Stimulated activated naive CD8-positive, alpha-beta T cell treated with anti-CD3 and anti-CD28 coated beads, Interleukin-15, Interleukin-2, amounts not matched to agents 100 ng/mL and 50 ng/mL, for 24 hours (primary cell): Measurements from ENCODE around the gene OR51M1.
"Not testable (repeated sequence)": the region's sequence is repeated elsewhere in the genome, so short reads cannot be mapped to it uniquely, and the experiment has no call there.

ENCODE experiments used
- H3K27ac Mint-ChIP-seq: one replicate; pipeline ENCODE4 v1.8.0; 2021; ENCODE audit warnings: mild to moderate bottlenecking, mixed read lengths
- H3K27me3 Mint-ChIP-seq: one replicate; pipeline ENCODE4 v1.8.0; 2021; ENCODE audit warnings: mixed read lengths
- H3K36me3 Mint-ChIP-seq: one replicate; pipeline ENCODE4 v1.8.0; 2021; ENCODE audit warnings: low read depth, mixed read lengths
- H3K4me1 Mint-ChIP-seq: one replicate; pipeline ENCODE4 v1.8.0; 2021; ENCODE audit warnings: low read depth, mixed read lengths
- H3K4me3 Mint-ChIP-seq: one replicate; pipeline ENCODE4 v1.8.0; 2021; ENCODE audit warnings: mild to moderate bottlenecking, mixed read lengths
- H3K9me3 Mint-ChIP-seq: one replicate; pipeline ENCODE4 v1.8.0; 2021; ENCODE audit warnings: mixed read lengths

OR51M1 gene, protein sequence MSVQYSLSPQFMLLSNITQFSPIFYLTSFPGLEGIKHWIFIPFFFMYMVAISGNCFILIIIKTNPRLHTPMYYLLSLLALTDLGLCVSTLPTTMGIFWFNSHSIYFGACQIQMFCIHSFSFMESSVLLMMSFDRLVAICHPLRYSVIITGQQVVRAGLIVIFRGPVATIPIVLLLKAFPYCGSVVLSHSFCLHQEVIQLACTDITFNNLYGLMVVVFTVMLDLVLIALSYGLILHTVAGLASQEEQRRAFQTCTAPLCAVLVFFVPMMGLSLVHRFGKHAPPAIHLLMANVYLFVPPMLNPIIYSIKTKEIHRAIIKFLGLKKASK

DNA sequence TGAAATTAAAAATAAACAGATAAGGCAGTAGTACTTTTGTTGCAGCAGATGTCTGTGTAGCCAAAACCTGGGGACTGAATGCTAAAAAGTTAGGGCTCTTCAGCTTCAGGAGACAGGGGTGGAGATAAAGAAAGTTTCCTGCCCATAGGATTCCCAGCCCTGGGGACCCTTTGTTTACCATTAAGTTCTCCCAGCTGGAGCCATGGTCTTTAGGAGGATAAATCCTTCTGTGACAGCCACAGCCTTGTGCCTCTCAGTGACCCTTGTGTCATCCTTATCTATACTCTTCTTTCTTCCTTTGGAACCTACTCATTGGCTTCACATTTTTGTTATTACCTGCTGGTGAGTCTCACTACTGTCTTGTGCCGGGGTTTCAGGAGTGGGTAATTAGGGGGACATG lies at the start of gene OR51M1:
Gene OR51M1, plus strand, starts transcription at position 237 of the 400 bp plus-strand sequence. CDS start 5,587 bp downstream, outside the sequence.
- no peaks in the 10 kb centered on the region for H3K36me3 Mint-ChIP-seq
- H3K27ac Mint-ChIP-seq = no peak within 1 kb of the TSS
- H3K4me1 Mint-ChIP-seq = no peaks in the 10 kb centered on the region
- H3K4me3 Mint-ChIP-seq = no peak within 1 kb of the TSS
- no peaks in the 10 kb centered on the region for H3K9me3 Mint-ChIP-seq
- H3K27me3 Mint-ChIP-seq = no peaks in the 10 kb centered on the region

- no peak overlapping the region for H3K27ac Mint-ChIP-seq
Observed at GRCh38 chr11:5335170-5335569, 48.4 kb upstream of the OR51M1 start.

GRCh38 chr11:5336331-5336730 lies 47.3 kb upstream of the OR51M1 start:
- Mint-ChIP-seq H3K36me3 (no peaks in the 10 kb centered on the region), H3K4me3 (no peak overlapping the region)

More at GRCh38 chr11:5335170-5335569, 48.4 kb upstream of the OR51M1 start:
- H3K4me3 Mint-ChIP-seq = no peak overlapping the region
- no peaks in the 10 kb centered on the region for H3K4me1 Mint-ChIP-seq
- H3K36me3 Mint-ChIP-seq = no peaks in the 10 kb centered on the region
- peaks cover 4% of the 10 kb centered on the region for H3K27me3 Mint-ChIP-seq
- H3K9me3 Mint-ChIP-seq = no peaks in the 10 kb centered on the region

DNA sequence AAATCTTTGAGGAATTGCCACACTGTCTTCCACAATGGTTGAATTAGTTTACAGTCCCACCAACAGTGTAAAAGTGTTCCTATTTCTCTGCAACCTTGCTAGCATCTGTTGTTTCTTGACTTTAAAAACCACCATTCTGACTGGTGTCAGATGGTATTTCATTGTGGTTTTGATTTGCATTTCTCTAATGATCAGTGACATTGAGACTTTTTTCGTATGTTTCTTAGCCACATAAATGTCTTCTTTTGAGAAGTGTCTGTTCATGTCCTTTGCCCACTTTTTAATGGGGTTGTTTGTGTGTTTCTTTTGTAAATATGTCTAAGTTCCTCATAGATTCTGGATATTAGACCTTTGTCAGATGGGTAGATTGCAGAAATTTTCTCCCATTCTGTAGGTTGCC lies 46.4 kb upstream of the OR51M1 start:
- H3K27me3 Mint-ChIP-seq, H3K9me3 Mint-ChIP-seq, H3K36me3 Mint-ChIP-seq, H3K27ac Mint-ChIP-seq, H3K4me1 Mint-ChIP-seq, H3K4me3 Mint-ChIP-seq: not testable (repeated sequence)

More at GRCh38 chr11:5336331-5336730, 47.3 kb upstream of the OR51M1 start:
- no peaks in the 10 kb centered on the region for H3K9me3 Mint-ChIP-seq
- no peaks in the 10 kb centered on the region for H3K4me1 Mint-ChIP-seq
- H3K27ac Mint-ChIP-seq = no peak overlapping the region
- H3K27me3 Mint-ChIP-seq = peaks cover 7% of the 10 kb centered on the region

GRCh38 chr11:5339771-5340322 lies 43.8 kb upstream of the OR51M1 start:
- peaks cover 7% of the 10 kb centered on the region for H3K27me3 Mint-ChIP-seq
- no peak overlapping the region for H3K4me3 Mint-ChIP-seq
- no peaks in the 10 kb centered on the region for H3K9me3 Mint-ChIP-seq

GRCh38 chr11:5343474-5344335 lies 39.9 kb upstream of the OR51M1 start, which contains the start of gene OR51B5:
TSS of gene OR51B5 (minus strand) at chr11:5343524. CDS start at chr11:5343524, 0 bp downstream.
- no peaks in the 10 kb centered on the region for H3K9me3 Mint-ChIP-seq
- H3K36me3 Mint-ChIP-seq = no peaks in the 10 kb centered on the region
- peaks cover 4% of the 10 kb centered on the region for H3K27me3 Mint-ChIP-seq
- no peaks in the 10 kb centered on the region for H3K4me1 Mint-ChIP-seq
- H3K27ac Mint-ChIP-seq = no peak within 1 kb of the TSS
- no peak within 1 kb of the TSS for H3K4me3 Mint-ChIP-seq

More at GRCh38 chr11:5339771-5340322, 43.8 kb upstream of the OR51M1 start:
- no peaks in the 10 kb centered on the region for H3K36me3 Mint-ChIP-seq
- H3K4me1 Mint-ChIP-seq = no peaks in the 10 kb centered on the region
- no peak overlapping the region for H3K27ac Mint-ChIP-seq

DNA sequence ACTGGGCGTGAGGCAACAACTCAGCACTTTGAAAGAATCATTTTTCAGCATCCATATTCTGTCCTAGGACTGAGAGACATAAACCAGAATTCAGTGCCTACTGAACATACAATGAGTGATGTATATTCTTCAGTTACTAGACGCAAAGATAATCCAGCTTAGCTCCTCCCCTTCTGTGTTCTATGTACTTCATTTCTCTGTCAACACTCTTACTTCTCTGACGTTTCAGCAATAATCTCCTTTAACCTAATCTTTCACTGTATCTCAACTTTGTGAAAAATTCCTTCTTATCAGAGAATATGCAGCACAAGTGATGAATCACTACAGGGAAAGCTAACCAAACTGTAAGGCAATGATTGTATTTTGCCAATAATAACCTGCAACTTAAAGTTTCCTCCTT lies 37.8 kb upstream of the OR51M1 start:
- Mint-ChIP-seq H3K4me3 (no peak overlapping the region), H3K9me3 (no peaks in the 10 kb centered on the region), H3K27me3 (peaks cover 6% of the 10 kb centered on the region), H3K36me3 (no peaks in the 10 kb centered on the region), H3K27ac (no peak overlapping the region), H3K4me1 (no peaks in the 10 kb centered on the region)

GRCh38 chr11:5348551-5349194 lies 34.9 kb upstream of the OR51M1 start:
- Mint-ChIP-seq H3K9me3 (no peaks in the 10 kb centered on the region), H3K4me1 (no peaks in the 10 kb centered on the region), H3K27me3 (peaks cover 7% of the 10 kb centered on the region), H3K4me3 (no peak overlapping the region), H3K36me3 (no peaks in the 10 kb centered on the region), H3K27ac (no peak overlapping the region)

DNA sequence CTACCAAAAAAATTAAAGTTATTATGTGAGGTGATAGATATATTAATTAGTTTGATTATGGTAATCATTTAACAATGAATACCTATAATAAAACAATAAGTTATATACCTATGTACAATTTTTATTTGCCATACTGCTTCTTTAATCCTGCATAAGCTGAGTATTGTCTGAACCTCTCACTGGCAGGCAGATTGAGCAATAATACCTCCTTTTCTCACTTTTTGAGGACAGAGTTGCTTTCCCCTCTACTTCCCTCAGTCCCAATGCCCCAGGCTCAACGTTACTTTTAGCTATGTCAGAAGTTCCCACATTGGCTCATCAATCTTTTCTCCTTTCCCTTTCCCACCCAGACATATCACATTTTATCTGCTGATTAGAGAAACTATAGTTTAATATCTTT lies 34.1 kb upstream of the OR51M1 start:
- no peaks in the 10 kb centered on the region for H3K4me1 Mint-ChIP-seq
- no peaks in the 10 kb centered on the region for H3K9me3 Mint-ChIP-seq
- H3K27me3 Mint-ChIP-seq = peaks cover 12% of the 10 kb centered on the region
- no peak overlapping the region for H3K27ac Mint-ChIP-seq
- no peaks in the 10 kb centered on the region for H3K36me3 Mint-ChIP-seq
- H3K4me3 Mint-ChIP-seq = no peak overlapping the region

- H3K4me1 Mint-ChIP-seq = no peaks in the 10 kb centered on the region
- no peak within 1 kb of the TSS for H3K27ac Mint-ChIP-seq
- H3K27me3 Mint-ChIP-seq = peaks cover 14% of the 10 kb centered on the region
- no peak within 1 kb of the TSS for H3K4me3 Mint-ChIP-seq
- no peaks in the 10 kb centered on the region for H3K36me3 Mint-ChIP-seq
- H3K9me3 Mint-ChIP-seq = peaks cover 3% of the 10 kb centered on the region
Observed at GRCh38 chr11:5351208-5351607, 32.4 kb upstream of the OR51M1 start, which contains the start of gene OR51B6. TSS of gene OR51B6 (plus strand) at chr11:5351508. CDS start at chr11:5351508, 0 bp downstream.

DNA sequence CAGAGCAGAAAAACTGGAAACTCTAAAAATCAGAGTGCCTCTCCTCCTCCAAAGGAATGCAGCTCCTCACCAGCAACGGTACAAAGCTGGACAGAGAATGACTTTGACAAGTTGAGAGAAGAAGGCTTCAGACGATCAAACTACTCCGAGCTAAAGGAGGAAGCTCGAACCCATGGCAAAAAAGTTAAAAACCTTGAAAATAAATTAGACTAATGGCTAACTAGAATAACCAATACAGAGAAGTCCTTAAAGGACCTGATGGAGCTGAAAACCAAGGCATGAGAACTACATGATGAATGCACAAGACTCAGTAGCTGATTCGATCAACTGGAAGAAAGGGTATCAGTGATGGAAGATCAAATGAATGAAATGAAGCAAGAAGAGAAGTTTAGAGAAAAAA lies 27.6 kb upstream of the OR51M1 start:
- H3K27me3 Mint-ChIP-seq = peaks cover 12% of the 10 kb centered on the region
- H3K27ac Mint-ChIP-seq, H3K4me3 Mint-ChIP-seq, H3K36me3 Mint-ChIP-seq, H3K9me3 Mint-ChIP-seq, H3K4me1 Mint-ChIP-seq: not testable (repeated sequence)

DNA sequence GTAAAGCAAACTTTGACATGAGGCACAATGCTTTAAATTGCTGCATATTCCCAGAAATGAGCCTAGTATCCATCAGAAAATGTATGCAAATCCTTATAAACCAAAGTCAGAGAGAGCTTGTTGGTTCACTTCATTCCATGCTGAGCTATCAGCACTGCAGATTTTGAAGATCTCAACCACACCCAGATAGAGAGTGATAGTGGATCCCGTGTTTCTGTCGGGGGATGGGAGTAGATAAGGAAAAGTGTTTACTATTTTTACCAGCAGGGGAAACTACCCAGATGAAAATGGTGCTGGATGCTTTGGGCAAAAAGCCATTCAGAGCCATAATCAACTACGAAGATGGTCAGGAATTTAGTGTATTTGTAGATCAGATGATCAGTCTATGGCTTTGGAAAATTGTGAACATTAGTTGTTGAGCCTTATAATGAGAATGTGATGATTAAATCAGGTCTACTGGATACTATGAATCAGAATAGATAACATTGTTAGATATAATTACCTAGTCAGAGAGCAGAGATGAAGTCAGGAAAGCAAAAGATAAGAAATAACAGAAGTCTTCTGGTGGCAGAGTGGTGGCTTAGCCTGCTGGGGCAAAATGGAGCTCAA lies 21.5 kb upstream of the OR51M1 start:
- no peaks in the 10 kb centered on the region for H3K4me1 Mint-ChIP-seq
- H3K9me3 Mint-ChIP-seq = peaks cover 6% of the 10 kb centered on the region
- no peak overlapping the region for H3K27ac Mint-ChIP-seq
- H3K36me3 Mint-ChIP-seq = no peaks in the 10 kb centered on the region
- H3K4me3 Mint-ChIP-seq = no peak overlapping the region
- H3K27me3 Mint-ChIP-seq = peaks cover 4% of the 10 kb centered on the region

- Mint-ChIP-seq H3K27ac (no peak overlapping the region), H3K36me3 (no peaks in the 10 kb centered on the region), H3K4me3 (no peak overlapping the region), H3K27me3 (peaks cover 4% of the 10 kb centered on the region), H3K9me3 (peaks cover 6% of the 10 kb centered on the region), H3K4me1 (no peaks in the 10 kb centered on the region)
Observed at GRCh38 chr11:5363679-5364078, 19.9 kb upstream of the OR51M1 start.

DNA sequence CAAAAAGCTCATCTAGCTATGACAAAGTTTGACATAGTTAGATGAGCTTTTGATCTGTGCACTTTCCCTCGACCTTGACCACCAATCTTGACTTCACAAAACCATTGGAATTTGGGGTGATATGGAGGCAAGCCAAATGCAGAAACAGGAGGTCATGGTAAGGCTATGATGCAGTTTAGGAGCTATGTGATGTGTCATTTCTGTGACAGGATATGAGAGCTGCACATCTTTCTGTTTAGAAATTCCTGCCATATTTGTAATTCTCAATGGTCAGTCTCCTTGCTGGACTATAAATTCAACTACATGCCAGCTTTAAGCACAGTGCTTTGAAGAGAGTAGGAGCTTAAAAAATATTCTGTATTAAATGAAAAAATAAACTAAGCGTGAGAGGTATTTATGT lies 19.4 kb upstream of the OR51M1 start:
- H3K4me1 Mint-ChIP-seq = no peaks in the 10 kb centered on the region

More for the DNA sequence above, 19.4 kb upstream of the OR51M1 start:
- Mint-ChIP-seq H3K27me3 (peaks cover 4% of the 10 kb centered on the region), H3K27ac (no peak overlapping the region), H3K4me3 (no peak overlapping the region), H3K36me3 (no peaks in the 10 kb centered on the region), H3K9me3 (peaks cover 6% of the 10 kb centered on the region)
